Breast epithelium (tissue), 3 donors: ENCODE results near the gene KCNH1.

Experiments used
- CTCF ChIP-seq, 3 donors: fragments of 450-650 bp; IDR thresholded peaks; one replicate each; pipeline ENCODE4 v1.5.1; 2016 to 2017; ENCODE audit warnings: antibody characterized with exemption in 3 of 3, mild to moderate bottlenecking in 3 of 3, moderate library complexity in 3 of 3
- POLR2A ChIP-seq: fragments of 450-650 bp; IDR thresholded peaks from one replicate; pipeline ENCODE4 v1.6.1; 2016; ENCODE audit warnings: antibody characterized with exemption, mild to moderate bottlenecking, moderate library complexity
- POLR2AphosphoS5 ChIP-seq, 3 donors: sonication (generic); formaldehyde crosslinking; IDR thresholded peaks; one replicate each; pipeline ENCODE4 v1.6.1; 2017; ENCODE audit warnings: antibody characterized with exemption in 3 of 3

- TF ChIP-seq CTCF (IDR thresholded peaks at IDR 0.05) (no peak), POLR2AphosphoS5 (IDR thresholded peaks at IDR 0.05) (no peak), POLR2A (no peak)
Measured at GRCh38 chr1:211024901-211025300, 109.0 kb downstream of the KCNH1 start.
